ENCODE results near the gene GPBP1.

GPBP1 gene

GRCh38 chr5:57313716-57314115, 139.9 kb downstream of the GPBP1 start:
- no peak for TF ChIP-seq CTCF (IDR thresholded peaks at IDR 0.05; ENCODE audit: low read depth, low read length, poor library complexity, severe bottlenecking)
- TF ChIP-seq EZH2phosphoT487 (IDR thresholded peaks at IDR 0.05; ENCODE audit: borderline replicate concordance, low read length): no peak
- no peak overlapping the region for H3K4me3 ChIP-seq (ENCODE audit: low read length)
- H3F3A ChIP-seq (ENCODE audit: control insufficient read depth, insufficient read depth): no peaks in the 10 kb centered on the region
- no peaks in the 10 kb centered on the region for H4K20me1 ChIP-seq (ENCODE audit: control insufficient read depth, insufficient read depth, low read depth, low read length)
- no peak overlapping the region for H3K4me2 ChIP-seq (ENCODE audit: low read length)
- H3K36me3 ChIP-seq (ENCODE audit: control insufficient read depth, low read length): no peaks in the 10 kb centered on the region
- no peak overlapping the region for H3K27ac ChIP-seq (ENCODE audit: low read depth, low read length)
- H3K9me3 ChIP-seq (ENCODE audit: control insufficient read depth, insufficient read depth, low read length): no peaks in the 10 kb centered on the region
- no peaks in the 10 kb centered on the region for H3K79me2 ChIP-seq (ENCODE audit: control insufficient read depth, low read length)
- H3K27me3 ChIP-seq (ENCODE audit: control insufficient read depth, low read length): peaks cover 5% of the 10 kb centered on the region
- no peaks in the 10 kb centered on the region for H3K4me1 ChIP-seq (ENCODE audit: control insufficient read depth, low read length)
- no peaks in the 10 kb centered on the region for H3K9me2 ChIP-seq (replicated peaks; ENCODE audit: control insufficient read depth, low read length)
